GM12872 (cell line): Measurements from ENCODE around the gene WWC2.

ENCODE experiments used
- TF ChIP-seq, protein P1 (sequence below): IDR thresholded peaks from 3 replicates; pipeline ENCODE4 v1.5.1; 2011; ENCODE audit warnings: low read depth, mild to moderate bottlenecking, low read length, moderate library complexity; ENCODE audit not compliant: insufficient read depth

The WWC2 gene

DNA sequence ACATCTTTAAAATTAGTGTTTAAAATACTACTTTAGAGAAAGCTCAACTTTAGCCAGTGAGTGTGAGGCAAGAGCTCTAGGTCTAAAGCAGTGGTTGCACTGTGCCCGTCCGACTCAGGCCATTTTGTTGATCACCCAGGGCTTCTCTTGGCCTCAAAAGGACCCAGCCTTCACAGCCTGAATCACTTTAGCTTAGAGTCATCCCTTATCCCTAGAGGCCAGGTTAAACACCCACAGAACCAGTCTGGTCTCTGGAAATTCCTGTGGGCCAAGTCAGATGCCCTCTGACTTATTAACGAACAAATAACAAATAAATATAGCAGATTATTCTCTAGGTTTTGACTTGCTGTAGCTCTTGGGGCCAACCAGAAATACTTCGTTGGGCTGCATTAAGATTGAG, 102.3 kb downstream of the WWC2 start:
- TF ChIP-seq, protein P1, sequence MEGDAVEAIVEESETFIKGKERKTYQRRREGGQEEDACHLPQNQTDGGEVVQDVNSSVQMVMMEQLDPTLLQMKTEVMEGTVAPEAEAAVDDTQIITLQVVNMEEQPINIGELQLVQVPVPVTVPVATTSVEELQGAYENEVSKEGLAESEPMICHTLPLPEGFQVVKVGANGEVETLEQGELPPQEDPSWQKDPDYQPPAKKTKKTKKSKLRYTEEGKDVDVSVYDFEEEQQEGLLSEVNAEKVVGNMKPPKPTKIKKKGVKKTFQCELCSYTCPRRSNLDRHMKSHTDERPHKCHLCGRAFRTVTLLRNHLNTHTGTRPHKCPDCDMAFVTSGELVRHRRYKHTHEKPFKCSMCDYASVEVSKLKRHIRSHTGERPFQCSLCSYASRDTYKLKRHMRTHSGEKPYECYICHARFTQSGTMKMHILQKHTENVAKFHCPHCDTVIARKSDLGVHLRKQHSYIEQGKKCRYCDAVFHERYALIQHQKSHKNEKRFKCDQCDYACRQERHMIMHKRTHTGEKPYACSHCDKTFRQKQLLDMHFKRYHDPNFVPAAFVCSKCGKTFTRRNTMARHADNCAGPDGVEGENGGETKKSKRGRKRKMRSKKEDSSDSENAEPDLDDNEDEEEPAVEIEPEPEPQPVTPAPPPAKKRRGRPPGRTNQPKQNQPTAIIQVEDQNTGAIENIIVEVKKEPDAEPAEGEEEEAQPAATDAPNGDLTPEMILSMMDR = no peak

DNA sequence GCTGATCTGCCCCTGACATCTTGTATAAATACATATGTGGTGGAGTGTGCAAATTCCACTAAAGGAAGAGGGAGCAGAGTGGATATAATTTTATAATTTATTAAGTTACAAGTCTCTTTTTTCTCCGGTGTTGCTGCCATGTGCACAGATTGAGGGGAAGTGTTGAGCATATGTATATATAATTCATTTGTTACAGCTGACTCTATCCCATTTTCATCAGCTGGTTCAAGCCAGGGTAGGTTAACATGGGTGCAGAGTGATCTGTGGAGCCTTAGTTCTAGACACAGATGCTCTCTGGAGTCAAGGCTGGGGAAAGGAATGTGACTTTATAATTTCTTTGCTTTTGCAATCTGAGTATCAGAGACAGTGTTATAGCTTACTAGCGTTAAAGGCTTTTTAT, 103.5 kb downstream of the WWC2 start:
- TF ChIP-seq, protein P1 = no peak

DNA sequence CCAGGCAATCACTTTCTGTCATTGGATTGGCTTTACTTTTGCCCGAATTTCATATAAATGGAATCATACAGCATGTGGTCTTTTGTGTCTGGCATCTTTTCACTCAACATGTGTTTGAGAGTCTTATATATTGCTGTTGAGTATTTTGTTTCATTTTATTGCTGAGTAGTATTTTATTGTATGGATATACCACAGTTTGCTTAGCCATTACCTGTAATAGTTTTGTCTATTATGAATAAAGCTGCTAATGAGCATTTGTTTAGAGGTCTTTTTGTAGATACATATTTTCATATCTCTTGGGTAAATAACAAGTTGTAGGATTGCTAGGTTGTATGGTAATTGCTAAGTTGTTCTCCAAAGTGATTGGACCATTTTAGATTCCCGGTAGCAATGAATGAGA, 105.7 kb downstream of the WWC2 start:
- TF ChIP-seq, protein P1 = no peak

DNA sequence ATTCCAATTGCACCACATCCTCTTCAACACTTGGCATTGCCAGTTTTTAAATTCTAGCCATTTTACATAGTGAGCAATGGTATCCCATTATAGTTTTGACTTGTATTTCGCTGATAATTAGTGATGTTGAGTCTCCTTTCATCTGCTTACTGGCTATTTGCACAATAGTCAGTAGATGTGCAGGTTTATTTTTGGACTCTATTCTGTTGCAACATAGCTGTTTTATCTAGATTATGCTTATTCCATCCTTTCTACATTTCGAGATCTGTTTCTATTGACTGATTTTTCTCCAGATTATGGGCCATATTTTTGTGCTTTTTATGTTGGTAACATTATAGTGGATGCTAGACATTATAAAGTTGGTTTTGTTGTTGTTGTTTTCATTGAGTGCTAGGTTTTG, 106.1 kb downstream of the WWC2 start:
- TF ChIP-seq, protein P1 = no peak

DNA sequence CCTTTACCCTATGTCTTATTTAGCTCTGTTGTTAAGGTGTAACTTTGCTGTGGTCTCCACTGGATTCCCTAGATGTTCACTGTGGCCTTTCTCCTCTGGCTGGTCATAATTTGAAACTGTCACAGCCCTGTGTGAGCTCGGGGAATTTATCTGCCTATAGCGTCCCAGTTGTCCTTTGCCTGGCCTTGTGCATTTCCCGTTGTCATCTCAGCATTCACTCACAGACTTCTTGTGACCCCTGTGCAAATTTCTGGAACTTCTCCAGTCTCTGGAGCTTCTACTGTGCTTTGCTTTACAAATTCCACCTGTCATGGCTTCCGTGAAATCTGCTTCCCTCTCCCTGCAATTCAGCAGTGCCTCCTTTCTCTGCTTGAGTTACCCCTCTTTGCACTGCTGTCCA, 106.7 kb downstream of the WWC2 start:
- TF ChIP-seq, protein P1 = no peak

DNA sequence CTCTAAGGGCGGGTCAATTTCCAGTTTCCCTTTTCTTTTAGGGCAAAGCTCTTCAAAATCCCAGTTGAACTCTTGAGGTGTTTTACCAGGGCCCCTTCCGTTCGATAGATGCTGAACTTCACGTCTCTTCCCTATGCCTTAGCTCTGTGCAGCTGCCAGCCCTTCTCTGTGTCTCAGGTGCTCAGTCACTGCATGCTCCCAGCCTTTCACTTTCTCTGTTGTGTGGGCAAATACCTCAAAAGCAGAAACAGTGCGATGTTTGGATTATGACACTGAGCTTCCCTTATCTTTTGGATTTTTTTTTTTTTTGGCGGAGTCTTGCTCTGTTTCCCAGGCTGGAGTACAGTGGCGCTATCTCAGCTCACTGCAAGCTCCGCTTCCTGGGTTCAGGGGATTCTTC, 112.5 kb downstream of the WWC2 start:
- TF ChIP-seq, protein P1 = no peak

DNA sequence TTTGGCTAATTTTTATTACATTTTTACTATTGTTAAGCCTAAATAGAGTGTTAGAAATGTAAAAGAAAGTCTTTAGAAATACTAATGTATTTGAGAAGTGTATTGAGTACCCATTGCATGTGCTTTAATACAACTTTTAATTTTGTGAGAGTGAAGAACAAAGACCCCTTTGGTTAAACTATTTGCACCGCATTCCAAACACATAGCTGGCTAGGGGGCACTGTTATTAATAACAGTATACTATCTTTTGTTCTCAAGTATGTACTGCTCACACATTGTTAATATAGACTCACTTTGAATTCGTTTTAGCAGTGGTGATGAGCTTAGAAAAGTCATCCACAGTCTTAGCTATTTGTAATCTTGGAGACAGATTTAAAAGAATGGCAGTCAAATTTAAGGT, 114.9 kb downstream of the WWC2 start:
- TF ChIP-seq, protein P1 = no peak
